Stimulated activated CD4-positive, alpha-beta T cell treated with anti-CD3 and anti-CD28 coated beads, Interleukin-12 subunit alpha, Interleukin-12 subunit beta, amount 100 ng/mL, for 24 hours (primary cell): ENCODE data around the gene ADIPOR2.

Source experiments
- DNase-seq, 2 experiments: peaks; one replicate each; pipeline ENCODE4 v3.0.0-alpha.2; 2020; ENCODE audit warnings: low read depth in 2 of 2

Gene ADIPOR2

GRCh38 chr12:1690578-1691122, at the start of gene ADIPOR2:
TSS of gene ADIPOR2 (plus strand) at chr12:1691070. CDS start at chr12:1754344, 63,274 bp downstream.
- peak; percentile 92 for DNase-seq

GRCh38 chr12:1642513-1642912, 48.4 kb upstream of the ADIPOR2 start:
- DNase-seq: no peak

- DNase-seq: no peak
Observed at GRCh38 chr12:1643043-1643442, 47.8 kb upstream of the ADIPOR2 start.

GRCh38 chr12:1643905-1644533, 46.9 kb upstream of the ADIPOR2 start:
- DNase-seq: no peak

GRCh38 chr12:1644534-1645438, 46.1 kb upstream of the ADIPOR2 start:
- no peak for DNase-seq

- no peak for DNase-seq
Observed at GRCh38 chr12:1645819-1646218, 45.1 kb upstream of the ADIPOR2 start.

GRCh38 chr12:1646569-1647284, 44.1 kb upstream of the ADIPOR2 start:
- no peak for DNase-seq

- no peak for DNase-seq
Observed at GRCh38 chr12:1647285-1647669, 43.6 kb upstream of the ADIPOR2 start.

- DNase-seq: no peak
Observed at GRCh38 chr12:1650260-1650977, 40.5 kb upstream of the ADIPOR2 start.

- no peak for DNase-seq
Observed at GRCh38 chr12:1650978-1651361, 39.9 kb upstream of the ADIPOR2 start.

GRCh38 chr12:1651946-1652345, 38.9 kb upstream of the ADIPOR2 start:
- no peak for DNase-seq

- DNase-seq: no peak
Observed at GRCh38 chr12:1655225-1655788, 35.6 kb upstream of the ADIPOR2 start.

- DNase-seq: no peak
Observed at GRCh38 chr12:1656902-1657301, 34.0 kb upstream of the ADIPOR2 start.

GRCh38 chr12:1657688-1658087, 33.2 kb upstream of the ADIPOR2 start:
- DNase-seq: no peak

- no peak for DNase-seq
Observed at GRCh38 chr12:1660304-1661187, 30.3 kb upstream of the ADIPOR2 start.

- DNase-seq: peak; percentile 45 to 68
Observed at GRCh38 chr12:1661553-1662335, 29.1 kb upstream of the ADIPOR2 start.

GRCh38 chr12:1662761-1663439, 28.0 kb upstream of the ADIPOR2 start:
- DNase-seq: no peak

GRCh38 chr12:1663440-1664132, 27.3 kb upstream of the ADIPOR2 start:
- DNase-seq: no peak
